GM18520 (cell line): Measurements from ENCODE around the gene EHBP1L1.

Experiments
- ATAC-seq: cut with Tn5 transposase; IDR thresholded peaks from one replicate; pipeline ENCODE4 v1.9.1; 2021; ENCODE audit not compliant: unreplicated experiment

EHBP1L1 gene

DNA sequence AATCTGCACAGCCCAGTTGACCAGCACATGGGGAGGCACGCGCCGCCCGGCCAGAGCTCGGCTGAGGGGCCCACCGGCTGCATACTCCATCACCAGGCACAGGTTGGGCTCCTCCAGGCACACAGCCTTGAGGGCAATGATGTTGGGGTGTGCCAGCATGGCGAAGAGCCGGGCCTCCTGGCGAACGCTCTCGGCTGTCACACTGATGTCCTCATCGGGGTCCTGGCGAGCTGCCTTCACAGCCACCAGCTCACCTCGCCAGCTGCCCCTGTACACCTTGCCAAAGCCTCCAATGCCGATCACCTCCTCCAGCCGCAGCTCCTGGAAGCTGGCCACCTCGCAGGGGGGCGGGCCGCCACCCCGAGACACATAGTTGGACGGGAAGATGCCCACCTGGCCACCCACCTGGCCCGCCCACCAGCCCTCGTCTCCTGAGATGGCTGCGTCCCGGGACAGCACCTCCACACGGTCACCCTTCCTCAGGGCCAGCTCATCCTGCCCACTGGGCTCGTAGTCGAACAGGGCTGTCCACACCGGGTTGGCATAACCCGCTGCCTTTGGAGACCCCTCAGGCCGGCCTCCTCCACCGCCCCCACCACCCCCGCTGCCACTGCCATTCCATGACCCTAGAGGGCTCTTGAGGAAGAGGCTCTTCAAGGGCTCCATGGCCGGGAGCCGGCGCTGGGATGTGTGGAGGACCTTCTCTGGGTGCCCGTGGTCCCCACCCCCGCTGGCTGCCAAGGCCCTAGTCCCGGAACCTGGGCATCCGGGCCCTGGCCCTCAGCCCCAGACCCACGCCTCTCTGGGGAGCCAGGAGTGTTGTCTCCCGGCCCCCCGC lies 37.5 kb downstream of the EHBP1L1 start:
- ATAC-seq = no peak

DNA sequence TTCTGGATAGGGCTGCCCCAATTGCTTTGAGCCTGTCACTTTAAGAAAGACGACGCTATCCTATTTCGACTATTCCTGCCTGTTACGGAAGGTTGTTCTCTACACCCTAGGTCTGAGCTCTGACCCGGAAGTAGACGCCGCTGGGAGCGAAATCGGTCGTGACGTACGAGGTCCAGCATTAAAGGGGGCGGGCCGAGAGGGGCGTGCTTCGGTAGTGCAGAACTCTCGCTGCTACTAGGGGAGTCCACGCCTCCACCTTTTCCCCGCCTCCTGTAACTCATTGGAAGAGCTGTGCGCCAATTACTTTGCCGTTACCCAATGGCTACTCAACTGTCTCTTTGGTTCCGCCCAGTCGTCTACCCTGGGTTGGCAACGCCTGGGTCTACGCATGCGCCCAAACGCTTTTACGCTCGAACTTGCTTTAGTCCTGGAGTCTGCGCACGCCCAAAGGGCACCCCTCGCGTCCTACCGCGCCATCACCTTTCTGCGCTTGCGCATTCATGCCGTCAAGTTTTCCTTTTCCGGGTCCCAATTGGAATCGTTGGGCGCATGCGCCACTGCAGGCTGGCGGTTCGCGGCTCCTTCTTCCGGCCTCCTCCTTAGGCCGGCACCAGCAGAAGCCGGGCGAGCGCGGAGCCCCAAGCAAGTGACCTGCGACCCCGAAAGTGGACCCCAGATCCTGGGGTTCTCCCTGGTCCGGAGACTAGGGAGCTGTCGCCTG lies 39.5 kb downstream of the EHBP1L1 start, which contains the start of gene PCNX3:
Gene PCNX3 (plus strand): TSS at position 548 of the 721 bp plus-strand sequence. CDS start 536 bp downstream, outside the sequence.
- peak; percentile 80 for ATAC-seq

DNA sequence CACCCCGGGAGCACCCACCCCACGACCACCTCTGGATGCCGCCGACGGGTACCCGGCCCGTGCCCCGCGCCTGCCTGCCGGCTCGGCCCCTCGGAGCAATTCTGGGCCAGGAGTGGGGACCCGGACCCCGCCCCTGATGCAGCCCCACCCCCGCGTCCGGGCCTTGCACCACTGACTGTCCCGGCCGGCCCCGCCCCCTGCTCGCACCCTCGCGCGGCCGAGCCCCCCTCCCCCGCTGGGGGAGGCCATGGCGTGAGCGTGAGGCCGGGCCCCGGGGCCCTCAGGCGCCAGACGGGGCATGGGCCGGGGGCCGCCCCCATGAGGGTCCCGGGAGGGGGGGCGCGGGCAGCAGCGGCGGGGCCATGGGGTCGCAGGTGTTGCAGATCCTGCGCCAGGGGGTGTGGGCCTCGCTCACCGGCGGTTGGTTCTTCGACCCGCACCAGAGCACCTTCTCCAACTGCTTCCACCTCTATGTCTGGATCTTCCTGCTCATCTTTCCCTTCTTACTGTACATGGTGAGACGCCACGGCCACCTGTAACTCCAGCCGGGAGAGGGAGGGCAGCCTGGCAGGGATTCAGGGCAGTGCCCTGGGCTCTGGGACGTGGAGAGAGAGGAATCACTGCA lies 40.2 kb downstream of the EHBP1L1 start:
- no peak for ATAC-seq

DNA sequence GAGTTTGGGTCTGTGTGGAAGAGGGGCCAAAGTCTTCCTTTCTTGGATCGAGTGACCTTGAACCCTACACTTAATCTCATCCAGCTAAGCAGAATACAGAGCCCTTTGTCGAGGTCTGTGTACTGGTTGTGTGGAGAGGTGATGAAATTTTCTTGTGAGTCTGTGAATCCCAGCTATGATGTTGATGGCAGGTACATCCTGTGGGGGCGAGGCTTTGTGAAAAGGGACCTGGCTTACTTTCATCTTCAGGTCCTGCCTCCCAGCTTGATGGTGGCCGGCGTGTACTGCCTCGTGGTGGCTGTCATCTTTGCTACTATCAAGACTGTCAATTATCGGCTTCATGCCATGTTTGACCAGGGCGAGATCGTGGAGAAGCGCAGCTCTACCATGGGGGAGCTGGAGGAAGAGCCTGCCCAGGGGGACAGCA lies 40.7 kb downstream of the EHBP1L1 start:
- ATAC-seq = no peak

DNA sequence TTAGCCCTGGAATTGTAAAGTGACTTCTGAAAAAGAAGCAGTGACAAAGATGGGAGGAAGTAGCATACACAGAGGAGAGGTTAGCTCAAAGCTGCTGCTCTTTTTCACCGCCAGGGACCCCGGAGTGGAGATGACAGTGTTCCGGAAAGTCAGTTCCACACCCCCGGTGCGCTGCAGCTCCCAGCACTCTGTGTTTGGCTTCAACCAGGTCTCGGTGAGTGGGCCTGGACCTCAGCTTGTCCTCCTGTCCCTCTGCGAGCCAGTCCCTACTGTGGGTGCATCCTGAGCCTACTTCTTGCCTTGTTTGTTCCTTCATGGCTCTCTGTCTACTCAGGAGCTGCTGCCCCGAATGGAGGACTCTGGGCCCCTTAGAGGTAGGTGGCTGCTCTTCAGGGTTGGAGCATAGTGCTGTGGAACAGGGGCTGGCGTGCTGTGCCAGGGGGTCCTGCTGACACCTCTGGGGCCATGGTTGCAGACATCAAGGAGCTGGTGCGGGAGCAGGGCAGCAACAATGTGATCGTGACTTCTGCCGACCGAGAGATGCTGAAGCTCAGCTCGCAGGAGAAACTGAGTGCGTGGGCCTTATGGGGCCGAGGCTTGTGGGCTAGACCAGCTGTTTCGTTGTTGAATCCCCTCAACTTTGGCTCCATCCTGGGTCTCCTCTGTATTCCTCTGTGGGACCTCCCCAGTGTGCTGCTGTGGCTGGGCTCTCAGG lies 41.4 kb downstream of the EHBP1L1 start:
- ATAC-seq = no peak

DNA sequence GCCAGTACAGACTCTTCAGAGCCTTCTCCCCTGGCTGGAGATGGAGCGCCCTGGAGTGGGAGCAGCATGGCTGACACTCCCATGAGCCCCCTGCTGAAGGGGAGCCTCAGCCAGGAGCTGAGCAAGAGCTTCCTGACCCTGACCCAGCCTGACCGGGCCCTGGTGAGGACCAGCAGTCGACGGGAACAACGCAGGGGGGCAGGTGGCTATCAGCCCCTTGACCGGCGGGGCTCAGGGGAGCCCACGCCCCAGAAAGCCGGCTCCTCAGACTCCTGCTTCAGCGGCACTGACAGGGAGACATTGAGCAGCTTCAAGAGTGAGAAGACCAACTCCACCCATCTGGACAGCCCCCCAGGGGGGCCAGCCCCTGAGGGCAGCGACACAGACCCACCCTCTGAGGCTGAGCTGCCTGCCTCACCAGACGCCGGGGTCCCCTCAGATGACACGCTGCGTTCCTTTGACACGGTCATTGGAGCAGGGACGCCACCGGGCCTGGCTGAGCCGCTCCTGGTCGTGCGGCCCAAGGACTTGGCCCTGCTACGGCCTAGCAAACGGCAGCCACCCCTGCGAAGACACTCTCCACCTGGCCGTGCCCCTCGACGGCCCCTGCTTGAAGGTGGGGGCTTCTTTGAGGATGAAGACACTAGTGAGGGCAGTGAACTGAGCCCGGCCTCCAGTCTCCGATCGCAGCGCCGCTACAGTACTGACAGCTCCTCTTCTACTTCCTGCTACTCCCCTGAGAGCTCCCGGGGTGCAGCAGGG lies 42.3 kb downstream of the EHBP1L1 start:
- no peak for ATAC-seq

DNA sequence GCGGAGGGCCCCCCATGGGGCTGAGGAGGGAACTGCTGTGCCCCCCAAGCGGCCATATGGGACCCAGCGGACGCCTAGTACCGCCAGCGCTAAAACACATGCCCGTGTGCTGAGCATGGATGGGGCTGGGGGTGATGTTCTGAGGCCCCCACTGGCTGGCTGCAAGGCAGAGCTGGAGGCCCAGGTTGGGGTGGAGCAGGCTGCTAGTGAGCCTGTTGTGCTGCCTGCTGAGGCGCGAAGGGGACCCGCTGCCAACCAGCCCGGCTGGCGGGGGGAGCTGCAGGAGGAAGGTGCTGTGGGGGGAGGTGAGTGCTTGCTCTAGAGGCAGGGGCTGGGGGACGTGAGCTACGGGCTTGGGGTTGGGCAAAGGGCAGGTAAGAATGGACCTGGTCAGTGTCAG lies 42.9 kb downstream of the EHBP1L1 start:
- ATAC-seq = no peak

DNA sequence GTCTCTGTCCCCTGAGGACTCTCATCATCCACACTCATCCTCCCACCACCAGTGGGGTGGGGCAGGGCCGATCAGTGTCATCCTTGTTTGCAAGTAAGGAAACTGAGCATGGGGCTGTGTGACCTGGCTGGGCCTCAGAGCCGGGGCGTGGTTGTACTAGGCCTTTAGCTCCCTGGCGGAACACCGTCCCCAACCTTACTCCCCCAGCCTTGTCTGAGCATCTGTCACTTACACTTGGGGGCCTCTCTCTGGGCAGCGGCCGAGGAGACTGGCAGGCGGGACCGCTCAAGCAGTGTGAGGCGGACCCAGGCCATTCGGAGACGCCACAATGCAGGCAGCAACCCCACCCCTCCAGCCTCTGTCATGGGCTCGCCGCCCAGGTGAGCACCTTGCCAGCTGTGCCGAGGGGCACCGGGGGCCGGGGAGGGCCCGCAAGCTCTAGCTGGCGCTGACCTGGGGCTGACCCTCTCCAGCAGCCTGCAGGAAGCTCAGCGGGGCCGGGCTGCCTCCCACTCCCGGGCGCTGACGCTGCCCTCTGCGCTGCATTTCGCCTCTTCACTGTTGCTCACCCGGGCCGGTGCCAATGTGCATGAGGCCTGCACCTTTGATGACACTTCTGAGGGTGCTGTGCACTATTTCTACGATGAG lies 43.6 kb downstream of the EHBP1L1 start:
- ATAC-seq = no peak

DNA sequence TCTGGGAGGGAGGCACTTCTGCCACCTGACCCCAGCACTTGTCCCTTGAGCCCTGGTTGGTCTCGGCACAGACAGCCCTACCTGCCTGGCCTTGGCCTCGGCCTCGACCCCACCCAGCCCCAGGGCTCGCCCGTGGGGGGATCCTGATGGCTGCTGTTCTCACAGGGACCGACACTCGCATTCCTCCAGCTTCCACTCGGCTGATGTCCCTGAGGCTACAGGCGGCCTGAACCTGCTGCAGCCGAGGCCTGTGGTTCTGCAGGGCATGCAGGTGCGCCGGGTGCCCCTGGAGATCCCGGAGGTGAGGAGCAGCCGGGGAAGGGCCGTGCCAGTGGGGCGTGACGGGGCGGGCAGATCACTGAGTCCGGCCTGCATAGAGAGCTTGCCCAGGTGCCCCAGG lies 44.8 kb downstream of the EHBP1L1 start:
- no peak for ATAC-seq

DNA sequence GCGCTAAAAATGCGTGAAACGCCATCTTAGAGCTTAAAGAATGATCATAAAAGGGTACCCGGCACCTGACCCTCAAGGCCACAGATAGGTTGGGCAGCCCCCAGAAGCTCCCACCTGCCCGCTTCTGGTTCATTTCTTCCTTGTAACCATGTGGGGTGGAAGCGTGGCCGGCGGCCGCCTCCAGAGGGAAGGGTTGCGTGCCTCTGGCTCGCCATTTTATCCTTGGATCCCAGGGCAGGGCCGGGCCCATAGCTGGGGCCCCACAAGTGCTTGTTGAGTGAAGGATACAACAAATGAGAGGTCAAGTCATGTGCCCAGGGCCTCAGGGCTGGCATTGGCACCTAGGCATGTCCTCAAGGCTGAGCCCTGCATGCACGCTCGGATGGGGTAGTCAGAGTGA lies 45.6 kb downstream of the EHBP1L1 start:
- no peak for ATAC-seq

DNA sequence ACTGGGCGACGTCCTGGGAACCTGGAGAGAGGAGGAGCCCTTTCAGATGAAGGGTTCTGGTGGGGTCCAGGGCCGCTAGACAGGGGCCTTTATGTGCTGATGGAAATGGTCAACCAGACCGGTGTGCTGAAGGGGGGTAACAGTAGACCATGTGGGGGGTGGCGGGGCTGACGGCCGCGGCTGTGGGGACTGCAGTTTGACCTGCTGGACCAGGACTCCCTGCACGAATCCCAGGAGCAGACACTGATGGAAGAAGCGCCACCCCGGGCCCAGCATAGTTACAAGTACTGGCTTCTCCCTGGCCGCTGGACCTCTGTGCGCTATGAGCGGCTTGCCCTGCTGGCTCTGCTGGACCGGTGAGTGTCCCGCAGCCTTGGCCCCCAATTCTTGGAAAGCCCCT lies 46.2 kb downstream of the EHBP1L1 start:
- no peak for ATAC-seq

DNA sequence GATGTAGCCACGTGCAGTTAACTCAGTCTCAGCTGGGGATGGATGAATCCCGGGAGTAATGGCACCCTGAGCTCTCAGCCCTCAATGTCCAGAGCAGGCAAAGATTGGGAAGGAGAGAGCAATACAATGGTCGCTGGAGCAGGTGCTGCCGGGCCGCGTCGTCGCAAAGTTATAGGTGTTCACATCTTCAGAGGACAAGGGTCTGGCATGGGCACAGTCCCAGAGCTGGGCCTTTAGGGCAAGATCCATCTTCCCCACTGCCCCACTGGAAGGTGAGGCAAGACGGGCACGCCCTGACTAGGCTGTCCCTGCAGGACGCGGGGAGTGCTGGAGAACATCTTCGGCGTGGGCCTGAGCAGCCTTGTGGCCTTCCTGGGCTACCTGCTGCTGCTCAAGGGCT lies 47.3 kb downstream of the EHBP1L1 start:
- no peak for ATAC-seq

DNA sequence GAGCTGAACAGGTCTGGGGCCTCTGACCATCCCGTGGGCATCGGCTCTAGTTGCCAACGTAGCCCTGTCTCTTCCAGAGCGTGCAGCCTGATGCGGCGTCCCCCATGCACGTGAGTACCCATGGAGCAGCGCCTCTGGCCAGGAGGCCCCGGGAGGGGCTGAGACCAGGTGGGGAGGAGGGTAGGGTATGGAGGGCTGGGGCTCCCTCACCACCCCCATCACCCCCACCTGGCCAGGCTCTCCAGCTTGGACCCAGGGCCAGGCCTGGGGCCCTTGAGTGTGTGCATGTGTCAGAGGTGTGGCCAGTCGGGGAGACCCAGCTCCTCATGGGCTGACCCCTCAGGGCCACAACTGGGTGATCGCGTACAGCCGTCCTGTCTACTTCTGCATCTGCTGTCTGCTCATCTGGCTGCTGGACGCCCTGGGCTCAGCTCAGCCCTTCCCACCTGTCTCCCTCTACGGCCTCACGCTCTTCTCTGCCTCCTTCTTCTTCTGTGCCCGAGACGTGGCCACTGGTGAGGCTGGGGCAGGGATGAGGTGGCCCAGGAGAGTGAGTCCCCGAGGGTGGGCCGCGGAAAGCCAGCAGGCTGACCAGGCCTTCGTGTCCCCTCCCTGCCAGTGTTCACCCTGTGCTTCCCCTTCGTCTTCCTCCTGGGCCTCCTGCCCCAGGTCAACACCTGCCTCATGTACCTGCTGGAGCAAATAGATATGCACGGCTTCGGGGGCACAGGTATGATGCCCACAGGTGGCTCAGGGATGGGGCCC lies 48.2 kb downstream of the EHBP1L1 start:
- no peak for ATAC-seq

DNA sequence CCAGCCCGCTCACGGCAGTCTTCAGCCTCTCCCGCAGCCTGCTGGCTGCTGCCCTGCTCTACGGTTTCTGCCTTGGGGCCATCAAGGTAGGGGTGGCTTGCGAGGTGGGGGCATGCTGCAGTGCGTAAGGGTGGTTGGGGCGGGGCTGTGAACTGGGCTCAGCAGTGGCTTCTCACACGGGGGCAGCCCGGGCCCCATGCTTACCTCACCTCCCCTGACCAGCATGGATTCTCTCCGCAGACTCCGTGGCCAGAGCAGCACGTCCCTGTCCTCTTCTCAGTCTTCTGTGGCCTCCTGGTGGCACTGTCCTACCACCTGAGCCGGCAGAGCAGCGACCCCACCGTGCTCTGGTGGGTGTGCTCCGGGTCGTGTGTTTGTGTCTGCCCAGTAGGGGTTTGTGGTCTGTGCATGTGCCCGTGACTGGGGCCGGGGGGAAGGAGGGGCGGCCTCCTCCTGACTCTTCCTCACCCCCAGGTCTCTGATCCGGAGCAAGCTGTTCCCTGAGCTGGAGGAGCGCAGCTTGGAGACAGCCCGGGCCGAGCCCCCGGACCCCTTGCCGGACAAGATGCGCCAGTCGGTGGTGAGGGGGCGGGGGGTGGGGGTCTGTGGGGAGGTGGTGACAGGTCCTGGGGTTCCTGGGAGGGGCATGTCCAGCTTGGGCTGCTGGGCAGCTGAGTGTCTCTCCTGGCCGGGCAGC lies 49.2 kb downstream of the EHBP1L1 start:
- ATAC-seq = no peak

DNA sequence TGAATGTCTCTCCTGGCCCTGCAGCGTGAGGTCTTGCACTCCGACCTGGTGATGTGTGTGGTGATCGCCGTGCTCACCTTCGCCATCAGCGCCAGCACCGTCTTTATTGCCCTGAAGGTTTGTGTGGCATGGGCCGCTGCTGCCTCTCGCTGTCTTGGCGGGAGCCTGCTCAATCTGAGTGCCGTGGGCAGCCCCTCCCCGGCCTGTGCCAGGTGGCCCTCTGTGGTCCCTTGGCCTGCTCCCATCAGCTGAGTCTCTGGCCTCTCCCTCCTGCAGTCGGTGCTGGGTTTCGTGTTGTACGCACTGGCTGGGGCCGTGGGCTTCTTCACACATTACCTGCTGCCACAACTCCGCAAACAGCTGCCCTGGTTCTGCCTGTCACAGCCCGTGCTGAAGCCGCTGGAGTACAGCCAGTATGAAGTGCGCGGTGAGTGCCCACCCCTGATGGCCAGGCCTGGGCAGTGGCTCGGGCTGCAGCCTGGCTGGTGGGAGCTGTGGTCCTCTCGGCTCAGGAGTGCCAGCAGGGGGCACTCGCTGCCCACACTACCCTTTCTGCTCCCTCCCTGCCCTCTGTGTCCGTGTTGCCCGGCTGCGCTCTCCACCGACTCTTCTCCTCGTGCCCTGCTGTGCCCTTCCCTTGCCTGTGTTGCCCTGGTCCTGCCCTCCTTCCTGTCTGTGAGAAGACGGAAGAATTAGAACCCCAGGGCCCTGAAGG lies 49.9 kb downstream of the EHBP1L1 start:
- ATAC-seq = no peak

DNA sequence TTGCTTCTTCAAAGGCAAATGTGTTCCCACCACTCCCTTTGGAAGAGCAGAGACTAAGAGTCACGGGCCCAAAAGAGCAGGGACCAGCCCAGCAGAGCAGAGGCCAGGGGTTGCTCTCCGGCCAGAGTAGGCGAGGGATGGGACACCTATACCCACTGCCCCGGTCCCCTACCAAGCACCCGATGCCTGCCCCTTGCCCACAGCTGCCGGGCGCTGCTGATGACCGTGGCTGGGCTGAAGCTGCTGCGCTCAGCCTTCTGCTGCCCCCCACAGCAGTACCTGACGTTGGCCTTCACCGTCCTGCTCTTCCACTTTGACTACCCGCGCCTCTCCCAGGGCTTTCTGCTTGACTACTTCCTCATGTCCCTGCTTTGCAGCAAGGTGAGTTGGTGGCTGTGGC lies 51.3 kb downstream of the EHBP1L1 start:
- ATAC-seq = no peak

DNA sequence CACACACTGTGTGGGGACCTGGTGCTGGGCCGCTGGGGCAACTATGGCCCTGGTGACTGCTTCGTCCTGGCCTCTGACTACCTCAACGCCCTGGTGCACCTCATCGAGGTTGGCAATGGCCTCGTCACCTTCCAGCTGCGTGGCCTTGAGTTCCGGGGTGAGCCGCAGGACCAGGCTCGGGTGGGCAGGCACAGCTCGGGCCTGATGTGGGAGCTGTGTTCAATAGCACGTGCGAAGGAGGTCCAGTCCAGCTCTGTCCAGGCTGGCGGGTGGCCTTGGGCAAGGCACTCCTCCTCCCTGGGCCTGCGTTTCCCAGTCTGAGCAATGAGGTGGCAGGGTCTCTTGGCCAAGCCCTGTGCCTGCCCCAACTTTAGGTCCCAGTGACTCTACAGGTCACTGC lies 53.7 kb downstream of the EHBP1L1 start:
- no peak for ATAC-seq

DNA sequence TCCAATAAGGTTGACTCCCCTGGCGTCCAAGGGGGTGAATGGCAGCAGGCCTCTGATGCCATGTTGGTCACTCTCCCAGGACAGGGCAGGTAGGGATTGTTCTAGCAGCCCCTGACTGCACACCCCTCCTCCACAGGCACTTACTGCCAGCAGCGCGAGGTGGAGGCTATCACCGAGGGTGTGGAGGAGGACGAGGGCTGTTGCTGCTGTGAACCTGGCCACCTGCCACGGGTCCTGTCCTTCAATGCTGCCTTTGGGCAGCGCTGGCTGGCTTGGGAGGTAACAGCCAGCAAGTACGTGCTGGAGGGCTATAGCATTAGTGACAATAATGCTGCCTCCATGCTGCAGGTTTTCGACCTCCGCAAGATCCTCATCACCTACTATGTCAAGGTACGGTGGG lies 54.4 kb downstream of the EHBP1L1 start:
- no peak for ATAC-seq
